Ishikawa (cell line): Measurements from ENCODE around the gene SAA1.

Experiments used
- CEBPB ChIP-seq: IDR thresholded peaks from 2 replicates; pipeline ENCODE4 v1.6.1; 2012
- CREB1 ChIP-seq: IDR thresholded peaks from 2 replicates; pipeline ENCODE4 v1.6.1; 2012; ENCODE audit warnings: low read depth
- EP300 ChIP-seq: IDR thresholded peaks from 2 replicates; pipeline ENCODE4 v1.6.1; 2012; ENCODE audit warnings: borderline replicate concordance
- MAX ChIP-seq: IDR thresholded peaks from 2 replicates; pipeline ENCODE4 v1.6.1; 2012
- RAD21 ChIP-seq: IDR thresholded peaks from 2 replicates; pipeline ENCODE4 v1.6.1; 2012; ENCODE audit warnings: low read depth
- TAF1 ChIP-seq: IDR thresholded peaks from 2 replicates; pipeline ENCODE4 v1.6.1; 2012; ENCODE audit warnings: low read depth, mild to moderate bottlenecking
- TEAD4 ChIP-seq: IDR thresholded peaks from 2 replicates; pipeline ENCODE4 v1.6.1; 2012
- ZBTB7A ChIP-seq: IDR thresholded peaks from 2 replicates; pipeline ENCODE4 v1.6.1; 2012; ENCODE audit warnings: low read depth

DNA sequence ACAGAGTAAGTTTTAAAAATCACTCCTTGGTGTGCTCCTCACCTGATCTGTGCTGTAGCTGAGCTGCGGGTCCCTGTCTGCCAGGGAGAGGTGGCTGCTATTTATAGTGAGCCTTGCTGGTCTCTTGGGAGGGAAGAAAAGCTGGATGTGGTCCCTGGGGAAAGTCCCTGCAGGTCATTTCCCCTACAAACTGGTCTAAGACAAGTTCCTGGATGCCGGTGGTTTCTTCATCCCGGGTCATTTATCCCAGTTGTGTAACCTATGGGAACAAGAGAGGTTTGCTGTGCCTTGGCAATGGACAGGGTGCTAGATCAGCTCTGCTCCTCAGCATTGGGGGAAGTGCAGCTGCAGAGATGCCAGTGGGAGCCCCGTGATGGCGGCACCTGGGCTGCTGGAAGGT lies 17.5 kb upstream of the SAA1 start, which contains the start of gene SAA2:
- no peak for TF ChIP-seq TEAD4
- no peak for TF ChIP-seq CEBPB
- TF ChIP-seq RAD21, result no peak
- no peak for TF ChIP-seq EP300
- TF ChIP-seq CREB1, result no peak
- TF ChIP-seq TAF1, result no peak
- no peak for TF ChIP-seq ZBTB7A
- no peak for TF ChIP-seq MAX
